DOHH2 (cell line): ENCODE results near the gene WDFY4.

ENCODE experiments used
- H3F3A ChIP-seq: fragments of 200-600 bp; sonication (generic), shearing (Covaris generic); 2 replicates; pipeline ENCODE4 v1.6.0; 2016; ENCODE audit warnings: antibody characterized with exemption, mild to moderate bottlenecking; ENCODE audit not compliant: control insufficient read depth, insufficient read depth
- H3K27ac ChIP-seq: fragments of 200-600 bp; sonication (generic); 2 replicates; pipeline ENCODE4 v1.5.1; 2014; ENCODE audit warnings: low read depth, mild to moderate bottlenecking, low read length, moderate library complexity
- H3K27me3 ChIP-seq: fragments of 200-600 bp; sonication (generic); 2 replicates; pipeline ENCODE4 v1.6.1; 2014; ENCODE audit warnings: mild to moderate bottlenecking, low read length, mixed read lengths; ENCODE audit not compliant: control insufficient read depth
- H3K36me3 ChIP-seq: fragments of 200-600 bp; sonication (generic); 2 replicates; pipeline ENCODE4 v1.6.1; 2014; ENCODE audit warnings: mild to moderate bottlenecking, low read length, moderate library complexity, mixed read lengths; ENCODE audit not compliant: control insufficient read depth
- H3K4me1 ChIP-seq: fragments of 200-600 bp; sonication (generic); 2 replicates; pipeline ENCODE4 v1.6.1; 2014; ENCODE audit warnings: mild to moderate bottlenecking, low read length, mixed read lengths; ENCODE audit not compliant: control insufficient read depth
- H3K4me2 ChIP-seq: fragments of 200-600 bp; sonication (generic); 2 replicates; pipeline ENCODE4 v1.6.0; 2014; ENCODE audit warnings: mild to moderate bottlenecking, low read length, moderate library complexity
- H3K4me3 ChIP-seq: fragments of 200-600 bp; sonication (generic); 2 replicates; pipeline ENCODE4 v1.5.1; 2014; ENCODE audit warnings: mild to moderate bottlenecking, low read length, mixed read lengths
- H3K79me2 ChIP-seq: fragments of 200-600 bp; sonication (generic); 2 replicates; pipeline ENCODE4 v1.6.1; 2014; ENCODE audit warnings: mild to moderate bottlenecking, low read length, mixed read lengths; ENCODE audit not compliant: control insufficient read depth
- H3K9me2 ChIP-seq: fragments of 200-600 bp; sonication (generic); replicated peaks from 2 replicates; pipeline ENCODE4 v1.6.1; 2014; ENCODE audit warnings: mild to moderate bottlenecking, low read length, mixed read lengths; ENCODE audit not compliant: control insufficient read depth
- H3K9me3 ChIP-seq: fragments of 200-600 bp; sonication (generic); 2 replicates; pipeline ENCODE4 v1.6.1; 2014; ENCODE audit warnings: antibody characterized with exemption, low read length, mixed read lengths; ENCODE audit not compliant: control insufficient read depth, insufficient read depth
- H4K20me1 ChIP-seq: fragments of 200-600 bp; sonication (generic); 2 replicates; pipeline ENCODE4 v1.6.0; 2014; ENCODE audit warnings: low read depth, mild to moderate bottlenecking, antibody characterized with exemption, low read length, moderate library complexity; ENCODE audit not compliant: control insufficient read depth, insufficient read depth
- CTCF ChIP-seq: fragments of 200-600 bp; sonication (generic); IDR thresholded peaks from one replicate; pipeline ENCODE4 v1.5.1; 2014; ENCODE audit warnings: antibody characterized with exemption, mild to moderate bottlenecking, low read depth, low read length; ENCODE audit not compliant: poor library complexity, severe bottlenecking
- EZH2phosphoT487 ChIP-seq: fragments of 200-600 bp; sonication (generic); IDR thresholded peaks from 2 replicates; pipeline ENCODE4 v1.6.1; 2017; ENCODE audit warnings: borderline replicate concordance, mild to moderate bottlenecking, antibody characterized with exemption, low read length, moderate library complexity, mixed read lengths

Gene WDFY4

DNA sequence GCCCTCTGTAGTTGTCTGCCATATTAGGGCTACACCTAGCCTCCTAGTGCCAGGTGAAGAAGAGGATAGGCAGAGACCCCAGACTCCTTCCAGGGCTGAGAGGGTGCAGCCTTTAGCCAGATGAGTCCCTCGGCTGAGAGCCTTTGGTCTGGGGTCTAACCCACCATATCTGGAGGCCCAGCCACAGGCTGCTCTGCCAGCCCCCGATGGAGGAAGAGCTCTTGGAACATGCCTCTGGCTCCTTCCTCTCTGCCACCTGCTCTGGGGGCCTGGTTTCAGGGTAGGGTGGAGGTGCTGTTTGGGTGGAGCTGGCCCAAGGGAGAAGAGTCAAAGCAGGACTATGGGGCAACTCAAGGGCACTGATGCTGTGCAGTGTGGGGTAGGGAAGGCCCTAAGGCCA lies 253.6 kb downstream of the WDFY4 start:
- no peaks in the 10 kb centered on the region for H3K27me3 ChIP-seq
- H3K9me3 ChIP-seq: no peaks in the 10 kb centered on the region
- H3K4me2 ChIP-seq: no peak overlapping the region
- no peaks in the 10 kb centered on the region for H3F3A ChIP-seq
- TF ChIP-seq EZH2phosphoT487 (no peak), CTCF (no peak)
- no peak overlapping the region for H3K27ac ChIP-seq
- no peaks in the 10 kb centered on the region for H3K9me2 ChIP-seq
- H3K4me1 ChIP-seq: no peaks in the 10 kb centered on the region
- H4K20me1 ChIP-seq: no peaks in the 10 kb centered on the region
- peaks cover 7% of the 10 kb centered on the region for H3K36me3 ChIP-seq
- H3K4me3 ChIP-seq: no peak overlapping the region
- H3K79me2 ChIP-seq: no peaks in the 10 kb centered on the region

- Histone ChIP-seq H4K20me1 (no peaks in the 10 kb centered on the region), H3K4me1 (no peaks in the 10 kb centered on the region), H3F3A (no peaks in the 10 kb centered on the region), H3K9me3 (no peaks in the 10 kb centered on the region), H3K27me3 (no peaks in the 10 kb centered on the region), H3K4me3 (no peak overlapping the region), H3K4me2 (no peak overlapping the region), H3K9me2 (no peaks in the 10 kb centered on the region), H3K36me3 (peaks cover 7% of the 10 kb centered on the region), H3K27ac (no peak overlapping the region), H3K79me2 (no peaks in the 10 kb centered on the region)
- no peak for TF ChIP-seq EZH2phosphoT487
- no peak for TF ChIP-seq CTCF
Measured at GRCh38 chr10:48938990-48939536, 254.4 kb downstream of the WDFY4 start.

DNA sequence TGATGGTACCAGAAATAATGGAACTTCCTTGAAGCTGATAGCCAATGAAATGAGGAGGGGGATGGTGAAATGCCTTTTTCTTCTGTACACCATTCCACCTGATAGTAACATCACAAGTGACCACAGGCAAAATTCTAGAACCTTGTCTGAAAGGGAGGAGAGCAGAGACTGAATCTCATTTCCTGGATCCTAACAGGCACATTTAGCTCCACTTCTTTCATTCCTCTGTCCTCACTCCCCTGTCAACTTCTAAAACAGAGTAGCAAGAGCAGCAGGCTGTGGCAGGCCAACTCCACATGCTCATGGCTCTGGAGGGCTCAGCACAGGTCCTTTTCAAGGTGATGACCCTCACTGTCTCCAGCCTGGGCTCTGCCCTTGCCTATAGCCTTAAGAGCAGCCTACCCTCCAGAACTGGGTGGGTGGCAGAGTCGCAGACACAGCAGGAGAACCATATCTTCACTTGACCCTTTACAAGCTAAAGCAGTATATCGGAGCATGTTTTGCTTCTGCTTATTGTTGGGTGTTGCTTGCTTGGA lies 255.2 kb downstream of the WDFY4 start, which contains the start of gene LRRC18:
Gene LRRC18, minus strand, starts transcription at position 51 of the 536 bp plus-strand sequence. CDS start 25,685 bp downstream, outside the sequence.
- TF ChIP-seq EZH2phosphoT487: no peak
- no peak for TF ChIP-seq CTCF
- H4K20me1 ChIP-seq: no peaks in the 10 kb centered on the region
- no peak within 1 kb of the TSS for H3K27ac ChIP-seq
- H3K4me2 ChIP-seq: no peak within 1 kb of the TSS
- no peaks in the 10 kb centered on the region for H3K9me2 ChIP-seq
- no peaks in the 10 kb centered on the region for H3K9me3 ChIP-seq
- no peaks in the 10 kb centered on the region for H3K79me2 ChIP-seq
- H3K4me3 ChIP-seq: no peak within 1 kb of the TSS
- no peaks in the 10 kb centered on the region for H3F3A ChIP-seq
- H3K4me1 ChIP-seq: no peaks in the 10 kb centered on the region
- H3K27me3 ChIP-seq: no peaks in the 10 kb centered on the region
- peaks cover 7% of the 10 kb centered on the region for H3K36me3 ChIP-seq
